HG03439 (cell line): ENCODE measurements around the gene CLIC3.

ENCODE experiments used
- ATAC-seq: cut with Tn5 transposase; IDR thresholded peaks from one replicate; pipeline ENCODE4 v1.9.1; 2021; ENCODE audit warnings: mild to moderate bottlenecking, moderate library complexity; ENCODE audit not compliant: unreplicated experiment

The CLIC3 gene

DNA sequence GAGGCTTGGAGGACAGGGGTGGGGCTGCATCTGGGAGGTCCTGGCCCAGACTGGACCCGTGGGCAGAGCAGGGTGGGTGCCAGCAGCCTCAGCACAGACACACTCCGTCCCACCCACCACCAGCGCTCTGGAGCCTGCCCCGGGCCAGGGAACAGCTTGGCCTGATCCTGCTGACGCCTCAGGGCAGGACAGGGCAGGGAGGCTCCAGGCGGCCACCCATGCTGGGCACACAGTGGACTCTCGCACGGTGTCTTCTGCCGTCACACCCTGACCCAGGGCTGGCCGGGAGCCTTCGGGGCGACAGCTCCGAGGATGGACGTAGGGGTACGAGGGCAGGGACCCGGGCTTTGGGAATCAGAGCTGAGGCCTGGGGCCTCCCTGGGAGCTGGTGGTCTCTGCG lies 27.2 kb downstream of the CLIC3 start:
- ATAC-seq: no peak

DNA sequence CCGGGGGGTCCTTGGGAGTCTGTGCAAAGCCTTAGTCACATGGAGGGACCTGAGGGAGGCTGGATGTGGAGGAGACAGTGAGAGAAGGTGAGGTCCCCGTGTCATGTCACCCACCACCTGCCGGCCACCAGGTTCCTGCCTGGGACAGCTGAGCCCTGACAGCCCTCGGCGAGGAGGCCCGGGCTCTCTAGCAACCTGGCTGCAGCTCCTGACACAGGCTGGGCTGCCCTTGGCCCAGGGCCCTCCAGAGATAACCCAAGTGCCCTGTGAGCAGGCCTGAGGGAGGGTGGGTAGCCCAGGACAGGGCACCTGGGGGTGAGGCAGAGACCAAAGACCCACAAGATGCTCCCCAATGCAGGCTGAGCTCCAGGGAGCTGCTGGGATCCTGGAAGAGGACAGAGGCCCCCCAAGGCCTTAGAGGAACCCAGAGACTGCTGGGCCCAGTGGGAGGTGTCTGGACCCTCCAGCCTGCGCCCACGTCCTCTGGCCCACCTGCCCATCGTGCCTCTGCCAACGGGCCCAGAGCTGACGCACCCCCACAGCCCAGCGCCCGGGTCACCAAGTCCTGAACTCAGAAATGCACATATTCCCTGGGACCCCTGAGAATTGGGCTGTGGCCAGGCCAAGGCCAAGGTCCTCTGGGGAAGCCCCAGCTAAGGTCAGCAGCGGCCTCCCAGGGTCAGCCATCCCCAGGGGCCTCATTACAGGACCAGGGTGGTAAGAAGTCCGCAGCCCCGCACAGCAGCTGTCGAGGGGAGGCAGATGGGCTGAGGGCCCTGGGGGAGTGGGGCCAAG lies 27.8 kb downstream of the CLIC3 start:
- ATAC-seq: no peak

DNA sequence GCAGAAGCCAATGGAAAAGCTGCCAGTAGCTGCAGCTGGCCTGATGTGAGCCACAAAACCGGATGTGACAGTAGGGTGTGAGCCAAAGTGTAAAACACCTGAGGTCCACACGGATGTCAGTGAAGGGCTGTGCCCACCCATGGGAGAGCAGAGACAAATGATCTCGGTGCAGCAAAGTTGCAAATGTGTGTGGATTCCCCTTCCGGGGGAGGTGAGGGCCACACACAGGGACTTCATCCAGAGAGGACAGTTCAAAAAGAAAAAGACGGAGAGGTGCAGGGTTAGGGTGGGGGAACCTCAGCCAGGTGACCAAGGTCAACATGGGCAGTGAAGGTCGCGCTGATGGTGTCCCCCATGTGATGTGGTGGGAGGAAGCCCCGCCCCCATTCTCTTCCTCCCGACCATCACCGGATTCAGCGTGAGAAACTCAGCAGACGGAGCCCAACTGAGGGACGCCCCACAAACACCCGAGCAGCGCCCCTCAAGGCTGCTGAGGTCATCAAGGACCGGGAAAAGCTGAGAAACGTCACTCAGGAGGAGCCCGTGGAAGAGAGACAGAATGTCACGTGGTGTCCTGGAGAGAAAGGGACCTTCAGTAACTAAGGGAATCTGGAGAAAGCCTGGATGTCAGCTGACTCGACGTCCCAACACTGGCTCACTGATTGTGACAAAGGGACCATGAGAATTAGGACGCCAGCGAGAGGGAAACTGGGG lies 30.4 kb downstream of the CLIC3 start:
- ATAC-seq: no peak

DNA sequence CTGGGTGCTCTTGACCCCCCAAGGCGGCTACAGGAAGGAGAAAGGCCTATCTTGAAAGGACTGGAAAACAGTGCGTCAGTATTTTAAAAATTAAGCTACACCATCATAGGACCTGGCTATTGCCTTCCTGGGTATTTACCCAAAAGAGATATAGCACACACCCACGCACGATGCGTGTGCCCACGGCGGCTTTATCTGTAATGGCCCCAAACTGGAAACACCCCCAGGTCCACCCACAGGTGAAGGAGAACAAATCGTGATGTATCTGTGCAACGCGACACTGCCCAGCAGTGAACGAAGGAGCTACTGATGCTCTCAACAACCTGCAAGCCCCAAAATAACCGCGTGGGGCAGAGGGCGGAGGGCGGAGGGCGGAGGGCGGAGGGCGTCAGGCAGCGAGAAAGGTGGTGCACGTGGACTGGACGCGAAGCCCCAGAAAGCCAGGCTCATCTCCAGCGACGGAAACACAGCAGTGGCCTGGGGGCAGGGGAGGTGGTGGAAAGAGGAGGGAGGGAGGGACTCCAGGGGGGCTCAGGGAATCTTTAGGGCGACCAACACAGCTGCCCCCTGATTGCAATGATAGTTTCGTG lies 31.4 kb downstream of the CLIC3 start:
- no peak for ATAC-seq

DNA sequence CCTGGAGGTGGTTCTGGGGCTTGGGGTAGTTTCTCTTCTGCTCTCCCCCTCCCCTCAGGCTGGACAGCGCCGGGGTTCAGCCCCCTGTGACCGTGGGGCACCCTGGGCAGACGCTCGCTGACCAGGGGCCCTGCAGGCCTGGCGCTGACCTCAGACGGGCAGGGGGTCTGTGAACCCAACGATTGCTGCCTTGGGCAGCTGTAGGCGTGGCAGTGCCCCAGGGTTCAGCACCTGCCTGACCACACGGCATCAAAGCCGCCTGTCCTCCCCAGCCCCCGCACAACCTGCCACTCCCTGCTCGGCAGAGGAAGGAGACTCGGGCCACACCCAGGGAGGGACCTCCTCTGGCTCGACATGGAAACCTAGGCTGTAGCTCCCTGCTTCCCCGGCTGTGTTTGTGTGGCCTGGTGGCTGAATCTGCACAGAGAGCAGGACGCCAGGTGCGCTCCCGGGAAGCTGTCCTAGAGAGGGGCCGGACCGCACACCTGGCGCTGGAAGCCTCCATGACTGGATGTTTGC lies 32.1 kb downstream of the CLIC3 start:
- ATAC-seq: no peak

DNA sequence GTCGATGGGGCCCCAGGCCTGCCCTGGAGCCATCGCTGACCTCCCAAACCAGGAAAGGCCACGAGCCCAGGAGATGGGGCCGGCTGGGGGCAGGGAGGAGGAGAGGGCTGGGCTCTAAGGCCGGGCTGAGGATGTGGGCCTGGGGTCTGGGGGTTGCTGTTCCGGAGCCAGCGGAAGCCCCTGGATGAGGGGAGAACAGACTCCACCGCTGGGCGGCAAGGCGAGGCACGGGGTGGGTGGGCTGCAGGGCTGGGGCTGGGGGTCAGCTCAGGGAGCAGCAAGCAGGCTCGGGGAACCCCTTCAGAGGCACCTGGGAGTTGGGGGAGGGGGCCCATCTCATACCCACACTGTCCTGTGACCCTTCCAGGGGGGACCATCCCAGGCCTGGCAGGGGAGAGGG lies 32.6 kb downstream of the CLIC3 start:
- ATAC-seq: no peak

DNA sequence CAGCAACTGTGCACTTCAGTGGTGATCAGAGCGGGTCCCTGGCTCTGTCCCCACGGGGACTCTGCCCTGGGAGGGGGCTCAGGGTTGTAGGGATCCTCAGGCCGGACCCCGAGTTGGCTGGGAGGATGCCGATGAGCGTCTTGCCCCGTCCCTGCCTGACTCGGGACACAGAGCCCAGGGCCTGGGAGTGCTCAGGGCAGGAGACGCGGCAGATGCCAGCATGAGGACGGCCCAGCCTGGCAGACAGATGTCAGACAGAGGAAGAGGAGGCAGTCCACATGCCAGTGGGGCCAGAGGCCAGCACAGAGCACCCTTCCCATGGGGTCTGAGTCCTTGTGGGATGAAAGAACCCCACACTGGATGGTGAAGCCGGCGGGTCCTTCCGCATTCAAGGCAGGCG lies 33.0 kb downstream of the CLIC3 start:
- no peak for ATAC-seq

DNA sequence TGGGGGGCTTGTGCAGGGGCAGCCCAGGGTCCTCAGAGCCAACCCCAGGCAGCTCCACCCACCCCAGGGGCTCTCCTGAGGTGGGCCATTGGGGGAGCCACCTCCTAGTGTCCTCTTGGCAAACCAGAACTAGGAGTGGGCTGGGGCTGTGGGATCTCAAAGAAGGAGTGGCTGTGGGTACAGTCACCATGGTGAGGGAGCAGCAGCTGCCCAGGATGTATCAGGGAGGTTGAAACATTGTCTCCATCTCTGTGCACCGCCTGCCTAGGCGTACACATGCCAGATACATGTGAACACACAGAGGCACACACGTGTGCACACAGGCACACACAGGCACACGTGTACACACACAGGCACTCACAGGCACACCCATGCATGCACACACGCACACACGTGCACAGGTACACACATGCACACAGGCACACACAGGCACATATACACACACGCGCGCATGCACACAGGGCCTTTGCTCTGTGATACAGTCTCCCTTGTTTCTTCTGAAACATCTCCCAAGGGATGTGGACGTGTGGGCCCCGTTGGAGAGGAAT lies 33.6 kb downstream of the CLIC3 start:
- ATAC-seq: no peak

DNA sequence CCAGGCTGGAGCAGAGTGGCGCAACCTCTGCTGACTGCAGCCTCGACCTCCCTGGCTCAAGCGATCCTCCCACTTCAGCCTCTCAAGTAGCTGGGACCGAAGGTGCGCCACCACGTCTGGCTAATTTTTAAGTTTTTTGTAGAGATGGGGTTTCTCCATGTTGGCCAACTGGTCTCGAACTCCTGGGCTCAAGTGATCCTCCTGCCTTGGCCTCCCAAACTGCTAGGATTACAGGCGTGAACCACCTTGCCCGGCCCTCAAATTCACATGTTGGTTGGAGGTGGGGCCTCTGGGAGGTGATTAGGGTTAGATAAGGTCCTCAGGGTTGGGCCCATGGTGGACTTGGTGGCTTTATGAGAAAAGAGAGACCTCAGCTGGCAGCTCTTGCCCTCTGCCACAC lies 34.2 kb downstream of the CLIC3 start:
- ATAC-seq: no peak

DNA sequence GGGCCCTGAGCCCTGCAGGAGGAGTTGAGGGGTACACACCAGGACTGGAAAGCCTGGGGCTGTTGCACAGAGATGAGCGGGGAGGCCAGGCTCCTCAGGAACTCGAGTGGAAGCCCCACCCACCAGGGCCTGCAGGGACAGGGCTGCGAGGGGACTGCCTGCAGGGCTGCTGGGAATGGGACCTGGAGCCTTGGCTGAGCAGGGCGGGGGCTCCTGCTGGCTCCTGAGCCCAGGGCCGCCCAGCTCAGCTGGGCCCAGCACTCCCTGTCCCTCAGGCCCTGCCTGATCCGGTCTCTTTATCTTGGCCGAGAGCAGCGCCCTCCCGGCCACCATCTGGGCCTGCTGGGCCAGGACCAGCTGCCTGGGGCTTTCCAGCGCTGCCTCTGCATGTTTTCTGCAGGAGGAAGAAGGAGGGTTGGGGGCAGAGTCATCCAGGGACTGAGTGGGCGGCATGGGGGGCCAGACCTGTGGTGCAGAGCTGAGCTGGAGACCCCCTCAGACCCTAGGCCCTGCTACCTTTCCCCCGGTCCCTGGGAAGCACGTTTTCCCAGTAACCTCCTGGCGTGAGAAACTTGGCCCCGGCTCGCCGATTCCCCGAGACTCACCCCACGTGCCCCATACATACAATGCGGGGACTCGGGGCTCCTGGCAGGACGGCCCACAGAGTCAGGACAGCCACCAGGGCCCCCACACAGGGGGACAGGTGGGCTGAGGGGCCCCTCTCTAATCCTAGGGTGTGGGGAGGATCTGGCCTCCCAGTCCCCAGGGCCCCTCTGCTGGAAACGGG lies 34.9 kb downstream of the CLIC3 start:
- ATAC-seq: no peak

DNA sequence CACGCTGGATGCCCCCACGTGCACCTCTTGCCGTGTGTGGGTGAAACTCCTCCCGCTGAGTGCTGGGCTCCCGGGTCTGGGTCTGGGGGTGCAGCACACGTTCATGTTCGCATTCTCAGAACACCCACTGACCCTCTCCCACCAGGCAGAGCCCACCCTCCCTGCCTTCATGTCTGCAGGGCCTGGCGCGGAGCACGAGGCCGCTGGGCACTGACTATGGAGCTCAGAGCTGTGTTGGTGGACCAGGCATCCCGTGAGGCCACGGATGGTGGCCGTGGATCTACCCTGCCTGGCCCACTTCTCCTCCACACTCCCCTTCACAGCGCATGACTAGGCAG lies 35.5 kb downstream of the CLIC3 start:
- ATAC-seq: no peak

DNA sequence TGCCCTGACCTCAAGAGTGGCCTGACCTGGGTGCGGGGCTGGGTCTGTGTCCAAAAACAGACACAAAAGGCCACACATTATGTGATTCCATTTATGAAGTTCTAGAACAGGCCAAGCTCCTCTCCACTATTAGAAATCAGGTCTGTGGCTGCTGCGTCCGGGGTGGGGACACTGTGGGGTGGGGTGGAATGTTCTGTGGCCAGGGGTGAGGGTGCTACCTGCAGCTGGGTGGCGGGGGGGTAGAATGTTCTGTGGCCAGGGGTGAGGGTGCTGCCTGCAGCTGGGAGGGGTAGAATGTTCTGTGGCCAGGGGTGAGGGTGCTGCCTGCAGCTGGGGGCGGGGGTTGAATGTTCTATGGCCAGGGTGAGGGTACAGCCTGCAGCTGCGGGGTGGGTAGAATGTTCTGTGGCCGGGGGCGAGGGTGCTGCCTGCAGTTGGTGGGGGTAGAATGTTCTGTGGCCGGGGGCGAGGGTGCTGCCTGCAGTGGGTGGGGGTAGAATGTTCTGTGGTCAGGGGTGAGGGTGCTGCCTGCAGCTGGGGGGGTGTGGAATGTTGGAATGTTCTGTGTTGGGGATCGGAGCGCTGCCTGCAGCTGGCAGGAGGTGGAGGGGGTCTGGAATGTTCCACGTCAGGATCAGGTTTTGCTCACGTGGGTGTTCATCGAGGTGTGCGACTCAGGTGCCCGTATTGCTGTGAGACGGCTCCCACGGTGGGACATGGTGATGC lies 36.0 kb downstream of the CLIC3 start:
- ATAC-seq: no peak

DNA sequence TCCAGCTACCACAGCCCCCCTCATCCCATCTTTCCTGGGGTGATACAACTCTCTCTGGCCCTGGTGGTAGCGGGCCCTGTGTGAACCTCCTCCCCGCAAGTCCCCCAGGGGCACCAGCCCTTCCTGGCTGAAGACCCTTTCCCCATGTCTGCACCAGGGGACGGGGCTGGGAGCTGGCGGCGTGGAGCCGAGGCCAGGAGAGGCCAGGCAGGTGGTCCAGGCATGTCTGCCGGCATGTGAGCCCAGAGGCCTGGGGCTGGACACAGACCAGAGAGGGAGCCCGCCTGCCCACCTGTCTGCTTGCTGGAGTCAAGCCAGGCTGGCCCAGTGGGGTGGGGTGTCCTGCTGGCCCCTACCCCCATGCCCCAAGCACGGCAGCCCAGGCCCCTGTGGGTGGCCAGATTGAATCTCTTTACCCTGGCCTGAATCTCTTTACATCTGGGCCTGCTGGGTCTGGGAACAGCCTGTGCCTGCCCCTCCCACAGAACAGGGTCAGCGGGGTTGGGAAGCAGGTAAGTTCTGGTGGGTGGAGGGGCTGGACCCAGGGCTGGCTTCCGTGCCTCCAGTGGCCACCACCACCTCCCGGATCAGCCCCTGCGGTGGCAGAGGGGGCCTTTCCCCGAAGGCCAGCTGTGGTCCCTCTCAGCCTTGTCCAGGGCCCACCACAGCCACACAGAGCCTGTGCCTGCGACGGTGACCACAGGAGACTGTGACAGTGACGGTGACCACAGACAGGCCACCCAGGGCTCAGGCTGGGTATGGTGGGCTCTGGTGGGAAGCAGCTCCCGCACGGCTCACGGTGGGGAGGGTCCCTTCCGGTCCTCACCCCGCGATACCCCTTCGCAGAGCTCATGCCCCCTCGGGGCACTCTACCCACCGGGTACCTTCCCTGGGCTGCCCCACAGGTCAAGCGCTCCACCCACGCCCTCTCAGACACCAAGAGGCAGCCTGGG lies 37.2 kb downstream of the CLIC3 start:
- ATAC-seq: no peak

DNA sequence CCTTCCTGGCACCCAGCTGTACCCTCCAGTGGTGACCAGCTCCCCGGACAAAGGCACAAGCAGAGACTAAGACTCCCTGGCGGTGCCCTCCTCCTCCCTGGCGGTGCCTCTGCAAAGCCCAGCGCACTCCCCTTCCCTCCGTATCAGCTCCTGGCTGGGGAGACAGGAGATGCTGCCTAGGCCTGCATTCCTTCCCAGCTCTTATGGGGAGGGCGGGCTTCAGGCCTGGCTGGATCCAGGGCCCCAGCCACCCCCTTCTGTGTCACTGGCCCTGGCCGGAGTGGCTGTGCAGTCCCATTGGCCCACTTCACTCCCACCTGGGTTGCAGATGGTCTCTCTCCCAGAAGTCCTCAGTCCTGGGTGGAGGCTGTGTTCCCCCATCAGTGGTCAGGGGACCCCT lies 37.9 kb downstream of the CLIC3 start:
- ATAC-seq: no peak

DNA sequence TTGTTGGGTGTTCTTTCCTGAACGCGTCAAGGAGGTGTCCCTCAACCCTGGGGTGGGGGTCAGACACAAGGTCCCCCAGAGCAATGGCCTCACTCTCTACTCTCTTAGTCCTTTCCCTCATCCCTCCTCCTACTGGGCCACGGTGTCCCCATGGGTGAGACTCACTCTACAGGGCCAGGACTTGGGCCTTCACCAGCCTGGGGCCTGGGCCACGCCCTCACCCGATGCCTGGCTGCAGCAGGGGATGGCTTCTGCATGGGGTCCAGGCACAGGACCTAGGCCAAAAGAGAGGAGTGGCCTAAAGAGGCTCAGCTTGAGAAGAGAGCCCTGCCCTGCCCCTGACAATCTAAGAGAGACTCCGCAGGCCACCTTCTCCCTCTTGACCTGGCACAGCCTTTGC lies 38.5 kb downstream of the CLIC3 start:
- no peak for ATAC-seq

DNA sequence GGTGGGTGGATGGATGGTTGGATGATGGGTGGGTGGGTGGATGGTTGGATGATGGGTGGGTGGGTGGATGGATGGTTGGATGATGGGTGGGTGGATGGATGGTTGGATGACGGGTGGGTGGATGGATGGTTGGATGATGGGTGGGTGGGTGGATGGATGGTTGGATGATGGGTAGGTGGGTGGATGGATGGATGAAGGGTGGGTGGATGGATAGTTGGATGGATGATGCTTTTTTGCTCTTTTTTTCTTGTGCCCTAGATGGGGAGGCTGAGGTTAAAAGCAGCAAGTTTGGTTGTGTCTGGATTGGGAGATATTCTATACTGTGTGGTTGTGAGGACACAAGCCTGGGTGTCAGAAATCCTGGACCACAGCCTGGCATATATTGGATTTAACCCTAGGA lies 38.9 kb downstream of the CLIC3 start:
- no peak for ATAC-seq

DNA sequence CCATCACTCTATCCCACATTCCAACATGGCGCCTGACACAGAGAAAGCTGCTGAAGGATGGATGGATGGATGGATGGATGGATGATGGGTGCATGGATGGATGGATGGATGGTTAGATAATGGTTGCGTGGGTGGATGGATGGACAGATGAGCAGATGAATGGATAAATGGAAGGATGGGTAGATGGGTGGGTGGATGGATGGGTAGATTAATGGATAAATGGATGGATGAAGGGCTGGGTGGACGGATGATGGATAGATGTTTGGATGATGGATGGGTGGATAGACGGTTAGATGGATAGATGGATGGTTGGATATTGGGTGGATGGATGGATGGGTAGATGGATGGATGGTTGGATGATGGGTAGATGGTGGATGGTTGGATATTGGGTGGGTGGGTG lies 39.8 kb downstream of the CLIC3 start:
- ATAC-seq: no peak

DNA sequence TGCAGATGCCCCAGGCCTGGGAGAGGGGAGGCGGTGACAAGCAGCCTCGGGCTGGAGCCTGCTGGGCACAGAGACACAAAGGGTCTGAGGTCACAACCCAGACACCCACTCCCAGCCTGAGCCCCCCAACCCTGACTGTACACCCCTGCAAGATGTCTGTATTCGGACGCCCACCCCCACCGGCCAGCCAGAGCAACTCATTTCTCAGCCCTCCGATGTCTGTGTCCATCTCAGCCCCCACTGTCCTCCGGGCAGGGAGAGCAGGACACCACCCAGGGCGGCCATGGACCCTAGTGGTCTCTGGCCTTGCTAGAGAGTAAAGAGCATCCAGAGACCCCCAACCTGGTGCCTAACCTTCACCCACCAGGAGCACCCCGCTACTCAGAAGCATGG lies 40.4 kb downstream of the CLIC3 start:
- ATAC-seq: no peak

DNA sequence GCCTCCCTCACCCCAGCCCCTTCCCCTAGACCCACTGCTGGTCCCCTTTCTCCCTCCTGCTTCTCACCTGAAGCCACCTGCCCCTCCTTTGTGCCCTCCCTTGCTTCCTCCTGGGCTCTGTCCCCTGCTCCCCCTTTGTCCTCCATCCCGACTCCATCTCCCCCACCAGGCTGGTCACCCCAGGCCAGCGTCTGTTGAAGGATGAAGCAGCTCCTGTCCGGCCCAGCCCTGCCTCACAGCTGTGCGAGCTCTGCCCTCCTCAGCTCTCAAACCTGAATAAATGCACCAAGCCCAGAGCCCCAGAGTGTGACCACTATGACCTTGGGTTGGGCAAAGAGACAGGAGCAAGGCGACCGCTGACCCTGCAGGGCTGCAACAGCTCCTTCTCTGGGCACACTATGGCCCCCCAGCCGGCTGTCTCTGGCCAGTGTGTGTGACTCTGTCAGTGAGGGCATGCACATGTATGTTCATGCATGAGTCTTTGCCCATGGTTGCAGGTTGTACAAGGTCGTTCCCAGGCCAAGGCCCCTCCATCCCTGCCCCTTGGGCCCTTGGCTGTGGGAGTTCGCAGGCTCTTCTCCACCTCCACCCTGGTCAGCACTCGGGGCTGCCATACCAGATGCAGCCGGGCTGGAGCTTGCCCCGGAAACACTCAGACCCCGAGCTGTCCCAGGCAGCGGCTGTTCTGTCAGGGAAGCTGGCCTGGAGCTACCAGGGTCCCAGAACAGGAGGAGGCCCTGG lies 41.0 kb downstream of the CLIC3 start:
- ATAC-seq: no peak
